ENCODE data around the gene FYB1.

The FYB1 gene

DNA sequence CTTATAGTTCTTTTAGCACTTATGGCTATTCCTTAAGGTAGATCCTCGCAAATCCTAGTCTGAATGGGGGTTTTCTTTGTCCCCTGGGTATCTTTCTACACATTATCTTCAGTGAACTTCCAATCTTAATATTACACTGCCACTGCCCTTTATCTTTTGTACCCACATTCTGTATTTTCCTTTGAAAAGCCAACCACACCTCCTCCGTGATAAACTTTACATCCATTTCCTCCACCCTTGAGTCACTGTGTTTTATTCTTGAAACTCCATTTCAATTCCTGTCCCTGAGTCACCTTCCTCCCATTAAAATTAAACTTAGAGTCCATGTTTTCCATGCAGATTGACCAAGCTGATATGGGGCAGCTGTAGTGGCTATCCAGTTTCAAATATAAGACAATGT lies 102.0 kb downstream of the FYB1 start:
- FAIRE-seq, result no peak

DNA sequence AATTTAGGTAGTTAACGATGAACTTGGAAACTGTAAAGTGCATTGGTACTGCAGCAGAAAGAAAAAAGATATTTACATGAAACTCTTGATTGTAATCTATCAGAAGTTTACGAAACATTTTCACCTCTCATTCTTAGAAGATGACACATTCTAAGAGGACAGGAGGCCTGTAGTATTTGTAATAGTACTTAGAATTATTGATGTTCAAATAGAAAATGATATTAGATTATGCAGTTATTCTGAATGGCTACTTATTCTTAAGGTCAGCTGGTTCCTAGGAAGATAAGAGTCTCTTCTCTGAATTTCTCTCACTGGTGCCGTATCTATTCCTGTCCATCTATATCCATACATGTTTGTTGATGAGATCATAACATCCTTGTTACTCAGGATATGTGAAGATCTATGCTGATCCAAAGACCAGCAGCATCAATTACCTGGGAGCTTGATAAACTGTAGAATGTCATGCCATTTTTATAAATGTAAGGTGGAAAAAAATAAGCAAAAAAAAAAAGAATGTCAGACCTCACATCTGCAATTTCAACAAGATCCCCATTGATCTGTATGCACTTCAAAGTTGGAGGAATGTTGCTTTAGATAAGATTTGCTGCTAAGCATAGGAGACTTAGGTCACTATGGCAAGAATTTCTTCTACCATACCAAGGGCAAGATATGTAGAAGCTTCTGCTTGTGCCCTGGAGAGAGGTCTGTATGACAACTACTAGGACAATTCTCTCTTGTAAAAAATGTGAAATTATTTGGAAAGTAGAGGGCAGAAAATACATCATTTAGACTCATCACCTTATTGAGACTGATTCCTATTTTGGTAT lies 102.8 kb downstream of the FYB1 start:
- no peak for FAIRE-seq

DNA sequence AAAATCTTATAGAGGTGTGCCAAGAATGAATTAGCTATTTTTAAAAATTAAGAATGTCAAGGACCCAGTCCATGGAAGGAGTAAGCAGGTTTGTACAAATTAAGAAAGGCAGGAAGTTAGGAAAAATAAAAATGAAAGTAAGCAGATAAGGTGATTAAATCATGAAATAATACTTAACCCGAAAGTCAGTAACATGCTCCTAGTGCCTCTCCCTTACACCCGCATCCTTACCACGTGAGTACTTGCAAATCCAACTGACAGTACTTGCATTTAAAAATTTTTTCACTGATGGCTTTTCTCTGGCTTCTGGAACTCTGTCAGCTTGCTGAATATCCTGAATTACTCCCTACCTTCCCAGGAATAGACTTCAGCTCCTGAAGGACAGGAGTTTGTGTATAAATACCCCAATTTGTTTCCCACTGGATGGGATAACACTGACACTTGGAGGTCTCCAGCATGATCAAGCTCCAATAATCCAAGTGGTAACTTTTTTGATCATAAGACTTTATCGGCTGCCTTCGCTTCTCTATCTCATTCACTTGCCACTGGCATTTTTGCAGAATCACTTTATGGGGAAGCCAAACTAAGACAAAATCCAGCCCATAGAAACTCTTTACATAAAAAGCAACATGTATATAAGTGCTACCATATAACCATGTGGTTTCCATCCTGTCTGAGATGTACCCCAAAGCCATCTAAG lies 103.6 kb downstream of the FYB1 start:
- no peak for FAIRE-seq

DNA sequence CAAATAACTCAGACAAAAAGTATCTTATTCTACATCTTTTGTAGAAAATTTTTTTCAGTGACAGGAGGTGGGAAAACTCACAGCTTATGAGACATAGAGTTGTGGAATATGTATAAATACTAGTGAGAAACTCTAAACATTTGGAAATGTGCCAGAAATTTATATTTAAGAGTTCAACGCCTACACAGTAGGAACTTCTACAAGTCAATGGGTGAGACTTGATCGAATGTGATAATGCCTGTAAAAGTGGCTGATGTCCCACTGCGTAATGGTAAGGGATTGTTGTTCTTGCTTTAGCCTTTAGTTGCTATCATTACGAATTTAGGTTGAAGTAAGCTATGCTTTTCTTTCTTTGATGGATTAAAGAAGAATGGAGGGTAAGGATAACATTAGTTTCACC lies 105.2 kb downstream of the FYB1 start:
- no peak for FAIRE-seq

DNA sequence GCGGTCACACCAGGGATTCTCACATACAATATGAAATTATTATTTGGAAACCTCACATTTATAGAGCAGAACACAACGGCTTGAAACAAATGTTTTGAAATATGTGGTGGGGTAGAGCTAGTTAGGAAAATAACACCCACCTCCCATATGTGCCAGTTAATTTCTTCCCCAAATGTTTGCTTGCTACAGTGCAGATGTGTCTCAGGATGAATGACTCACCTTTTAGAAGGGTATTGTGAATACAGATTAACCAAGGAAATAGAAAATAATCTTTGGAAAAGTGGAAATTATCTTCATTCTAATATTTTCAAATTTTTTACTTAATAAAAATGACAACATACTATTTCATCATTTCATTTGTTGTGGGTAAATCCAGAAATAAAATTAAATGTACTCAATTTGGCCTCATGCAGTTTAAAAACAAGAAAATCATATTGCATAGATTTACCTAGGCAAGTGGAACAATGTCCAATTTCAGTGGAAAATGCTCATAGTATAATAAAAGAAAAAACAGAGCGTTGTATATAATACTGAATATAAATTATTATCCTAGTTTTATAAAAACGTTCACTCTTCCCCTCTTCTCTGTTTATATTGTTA lies 105.9 kb downstream of the FYB1 start:
- FAIRE-seq, result no peak

DNA sequence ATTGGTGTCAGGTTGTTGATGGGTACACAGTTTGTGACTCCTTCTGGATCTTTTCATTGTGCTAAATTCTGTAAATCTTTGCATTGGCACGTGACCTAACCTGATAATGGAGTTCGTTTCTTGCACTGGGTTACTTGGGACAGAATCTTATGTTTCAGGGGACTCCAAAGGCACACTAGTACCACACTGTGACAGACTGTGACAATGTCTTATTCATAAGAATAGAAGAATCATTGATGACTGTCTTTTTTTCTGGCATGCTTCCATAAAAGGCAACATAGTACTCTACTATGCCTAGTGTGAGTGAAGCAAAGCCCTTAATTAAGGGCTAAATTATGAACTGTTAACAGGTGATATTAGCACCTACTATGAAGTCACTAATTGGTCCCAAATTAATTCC lies 109.8 kb downstream of the FYB1 start:
- FAIRE-seq, result no peak

DNA sequence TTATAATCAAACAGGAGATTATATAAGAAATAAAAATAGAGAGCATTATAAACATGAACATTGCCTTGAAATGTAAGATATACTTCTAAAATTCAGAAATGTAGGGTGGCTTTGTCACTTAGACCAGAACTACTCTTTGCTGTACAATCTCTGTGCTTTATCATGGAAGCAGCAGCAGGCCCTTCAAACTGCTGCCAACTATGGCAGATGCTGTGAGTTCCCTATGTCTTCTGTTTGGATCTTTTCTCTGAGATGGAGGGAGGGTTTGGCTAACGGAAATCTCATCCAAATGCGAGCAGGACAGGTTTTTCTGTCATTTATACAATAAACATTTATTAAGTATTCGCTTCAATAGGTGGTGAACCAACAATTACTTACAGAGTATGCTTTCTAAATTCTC lies 110.4 kb downstream of the FYB1 start:
- FAIRE-seq, result no peak

DNA sequence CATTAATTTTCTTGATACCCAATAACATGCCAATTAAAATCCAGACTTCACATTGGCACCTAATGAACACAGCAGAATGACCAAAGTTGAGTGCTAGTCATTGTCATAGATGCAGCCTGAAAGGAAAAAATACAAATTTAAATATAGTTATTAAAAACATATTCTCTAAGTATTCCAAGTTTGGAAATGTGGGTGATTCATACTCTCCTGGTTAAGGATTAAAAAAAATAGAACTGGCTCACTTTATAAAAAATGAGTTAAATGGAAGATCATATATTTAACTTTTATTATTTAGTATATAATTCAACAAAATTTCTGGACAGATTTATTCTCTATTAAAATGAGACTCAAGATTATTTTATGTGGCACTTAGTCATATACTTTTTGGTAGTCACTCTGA lies 112.0 kb downstream of the FYB1 start:
- FAIRE-seq, result no peak

DNA sequence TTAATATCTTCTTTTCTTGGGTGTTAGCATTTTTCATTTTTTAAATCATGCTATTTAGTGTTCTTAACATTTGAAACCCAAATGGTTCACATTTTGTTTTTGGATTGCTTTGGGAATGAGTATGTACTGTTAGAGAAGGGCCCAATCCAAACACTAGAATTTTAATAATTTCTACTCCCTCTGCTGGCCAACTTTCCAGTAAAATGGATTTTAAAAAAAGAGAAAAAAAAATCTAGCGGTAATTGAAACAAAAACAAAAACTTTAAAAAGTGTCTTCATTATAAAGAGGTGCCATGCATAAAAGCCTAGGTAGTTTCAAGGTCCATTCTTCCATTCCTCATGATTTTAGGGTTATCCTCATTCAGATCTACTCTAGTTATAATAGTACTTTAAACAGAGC lies 113.0 kb downstream of the FYB1 start:
- no peak for FAIRE-seq

DNA sequence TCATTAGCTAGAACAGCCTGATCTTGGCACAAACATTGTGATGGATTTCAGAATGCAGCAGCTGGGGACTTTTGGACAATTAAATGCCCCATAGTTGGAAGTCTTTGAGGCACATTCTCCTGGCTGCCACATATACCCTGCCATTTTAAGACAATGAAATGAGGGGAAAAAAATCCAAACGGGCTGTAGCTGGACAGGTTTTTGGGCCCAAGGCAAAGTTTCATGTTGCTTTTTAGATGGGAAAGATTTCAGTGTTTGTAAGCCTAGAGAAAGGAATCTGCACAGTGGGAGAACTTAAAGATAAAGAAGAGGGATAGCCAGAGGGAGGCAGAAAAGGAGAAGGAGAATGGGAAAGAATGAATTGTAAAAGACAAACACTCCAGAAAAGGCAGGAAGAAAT lies 115.1 kb downstream of the FYB1 start:
- no peak for FAIRE-seq

DNA sequence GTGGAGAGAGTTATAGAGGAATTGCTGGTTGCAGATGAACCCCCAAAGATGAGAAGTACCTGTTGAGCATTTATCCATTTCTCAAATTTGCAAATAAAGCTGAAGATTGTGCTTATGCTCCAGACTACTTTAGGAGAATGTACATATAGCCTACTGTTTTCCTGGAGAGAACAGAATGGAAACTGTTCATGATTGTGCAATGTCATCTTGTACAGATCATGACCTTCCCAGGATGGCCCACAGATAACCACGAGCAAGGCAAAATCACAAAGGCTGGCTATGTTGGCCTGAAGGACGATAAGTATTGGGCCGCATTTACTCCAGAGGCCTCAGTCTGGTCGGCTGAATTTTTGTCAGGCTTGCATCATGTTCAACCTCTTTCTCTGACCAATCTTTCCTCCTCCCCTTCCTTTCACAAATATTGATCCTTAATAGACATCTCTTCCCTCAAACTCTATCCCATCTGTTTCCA lies 116.6 kb downstream of the FYB1 start:
- no peak for FAIRE-seq

DNA sequence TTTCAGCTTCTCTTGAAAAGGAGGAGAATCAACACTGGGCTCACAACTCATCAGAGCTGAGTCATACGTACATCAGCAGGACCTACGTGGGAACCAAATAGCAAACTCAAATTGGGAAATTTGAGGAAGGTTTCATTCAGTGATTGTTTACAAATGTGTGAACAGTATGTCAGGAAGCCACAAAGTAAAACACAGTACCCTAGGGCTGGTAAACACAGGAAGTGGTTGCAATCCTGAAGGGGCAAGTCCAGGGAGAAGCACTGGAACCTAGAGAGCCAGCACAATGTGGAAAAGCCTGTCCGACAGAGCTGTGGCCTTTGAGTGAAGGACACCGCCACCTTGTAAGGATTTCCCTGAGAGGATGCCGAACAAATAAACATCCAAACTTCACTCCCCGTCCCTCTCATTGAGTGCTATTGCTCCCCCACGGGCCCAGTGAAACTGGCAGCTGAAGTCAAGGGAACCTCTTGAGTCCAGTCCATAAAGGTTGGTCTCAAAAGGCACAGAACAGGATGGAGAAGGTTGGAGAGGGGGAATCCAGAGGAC lies 118.4 kb downstream of the FYB1 start:
- no peak for FAIRE-seq

DNA sequence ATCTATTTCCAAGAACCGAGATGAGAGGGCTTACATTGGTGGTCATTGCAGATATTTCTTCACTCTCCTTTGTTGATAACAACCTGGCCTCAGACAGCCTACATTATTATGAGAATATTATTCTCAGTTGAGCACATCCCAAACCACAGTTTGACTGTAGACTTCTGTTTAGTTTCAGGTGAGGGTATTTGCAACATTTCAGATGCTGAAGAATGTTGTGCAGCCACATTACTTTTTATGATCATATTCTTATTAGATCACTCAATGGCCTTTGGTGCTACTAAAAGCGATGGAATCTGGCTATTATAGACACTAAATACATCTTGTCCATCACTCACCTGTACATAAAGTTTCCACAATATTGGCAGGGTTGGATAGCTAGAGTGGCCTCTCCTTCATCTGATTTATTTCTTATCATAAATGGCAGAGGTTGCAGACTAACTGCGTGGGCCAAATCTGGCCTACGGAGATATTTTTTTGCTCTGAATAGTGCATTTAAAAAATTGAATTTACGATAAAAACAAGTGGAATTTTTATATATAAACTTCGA lies 119.0 kb downstream of the FYB1 start:
- FAIRE-seq, result no peak

DNA sequence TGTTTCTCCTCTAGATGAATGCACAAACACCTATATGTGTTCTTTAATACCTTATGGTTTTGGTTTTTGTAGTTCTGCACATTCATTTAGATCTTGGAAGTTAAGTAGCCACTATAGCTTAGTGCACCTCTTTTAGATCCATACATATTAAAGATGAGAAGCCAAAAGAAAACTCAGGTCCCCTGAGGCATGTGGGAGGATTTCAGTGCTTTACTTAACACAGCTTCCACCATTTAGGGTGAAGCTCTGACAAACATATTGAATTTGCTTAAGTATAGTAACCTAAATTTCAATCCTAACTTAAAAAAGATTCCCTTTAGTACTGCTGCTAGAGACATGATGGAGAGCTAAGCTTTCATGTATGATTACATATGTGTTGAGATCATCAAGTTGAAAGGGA lies 119.5 kb downstream of the FYB1 start:
- no peak for FAIRE-seq

DNA sequence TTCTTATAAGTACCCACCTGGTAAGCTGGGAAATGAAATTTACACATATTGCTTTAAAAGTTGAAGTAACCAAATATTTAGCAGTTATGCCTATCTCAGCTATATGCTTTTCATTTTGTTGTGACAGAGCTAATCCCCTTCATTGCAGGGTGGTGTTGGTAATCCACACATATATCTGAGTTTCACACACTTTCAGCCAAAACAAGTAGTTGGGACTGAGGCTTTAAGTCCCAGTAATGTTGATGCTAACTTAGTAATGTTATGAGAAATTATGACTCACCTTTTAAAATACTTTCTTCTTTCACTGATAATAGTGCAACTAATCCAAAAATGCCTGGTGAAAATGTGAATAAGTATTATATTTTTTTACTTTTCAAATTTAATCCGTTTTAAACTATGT lies 126.0 kb downstream of the FYB1 start:
- no peak for FAIRE-seq

DNA sequence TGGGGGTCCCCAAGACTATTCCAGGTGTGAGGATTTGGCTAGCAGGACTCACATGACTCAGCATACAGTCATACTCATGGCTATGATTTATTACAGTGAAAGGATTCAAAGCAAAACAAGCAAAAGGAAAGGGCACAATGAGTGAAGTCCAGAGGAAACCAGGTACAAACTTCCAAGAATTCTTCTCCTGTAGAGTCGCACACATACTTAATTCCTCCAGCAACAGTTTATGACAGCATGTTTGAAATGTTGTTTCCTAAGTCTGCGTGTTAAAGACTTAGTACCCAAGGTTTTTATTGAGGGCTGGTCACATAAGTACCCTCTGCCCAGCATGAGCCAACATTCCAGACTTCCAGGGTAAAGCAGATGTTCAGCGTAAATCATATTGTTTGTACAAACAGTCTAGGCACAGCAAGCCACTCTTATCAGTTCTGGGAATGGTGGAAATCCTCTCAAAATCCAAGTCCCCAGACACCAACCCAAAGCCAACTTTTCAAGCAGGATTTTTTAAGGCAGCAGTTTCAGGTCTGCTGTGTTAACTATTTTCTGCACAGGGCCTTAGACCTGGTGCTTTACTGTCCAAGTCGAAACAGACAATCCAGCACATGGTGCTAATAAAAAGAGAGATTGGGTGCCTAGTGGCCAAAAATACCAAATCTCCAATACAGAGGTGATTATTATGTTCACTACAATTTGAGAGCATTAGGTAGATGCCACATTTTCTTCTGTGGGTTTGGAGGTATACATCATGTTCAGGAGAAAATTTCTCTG lies 126.6 kb downstream of the FYB1 start:
- no peak for FAIRE-seq

DNA sequence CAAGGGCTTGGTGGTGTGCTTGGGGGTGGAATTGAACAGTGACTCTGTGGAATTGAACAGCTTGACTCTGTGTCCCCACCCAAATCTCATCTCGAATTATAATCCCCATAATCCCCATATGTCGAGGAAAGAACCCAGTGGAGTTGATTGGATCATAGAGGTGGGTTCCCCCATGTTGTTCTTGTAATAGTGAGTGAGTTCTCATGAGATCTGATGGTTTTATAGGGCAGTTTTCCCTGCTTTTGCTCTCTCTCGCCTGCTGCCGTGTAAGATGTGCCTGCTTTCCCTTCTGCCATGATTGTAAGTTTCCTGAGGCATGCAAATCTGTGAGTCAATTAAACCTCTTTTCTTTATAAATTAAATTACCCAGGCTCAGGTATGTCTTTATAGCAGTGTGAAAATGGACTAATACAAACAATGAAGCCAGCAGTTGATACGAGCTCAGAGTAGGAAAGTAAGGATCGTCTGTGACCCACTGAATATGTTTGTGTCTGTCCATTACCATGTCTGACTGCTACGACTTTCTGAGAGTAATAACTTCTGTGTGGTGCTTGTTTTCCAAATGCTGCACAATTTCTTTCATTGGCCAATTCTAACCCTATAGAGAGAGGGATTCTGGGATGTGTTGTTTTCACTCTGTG lies 127.3 kb downstream of the FYB1 start:
- FAIRE-seq, result no peak

DNA sequence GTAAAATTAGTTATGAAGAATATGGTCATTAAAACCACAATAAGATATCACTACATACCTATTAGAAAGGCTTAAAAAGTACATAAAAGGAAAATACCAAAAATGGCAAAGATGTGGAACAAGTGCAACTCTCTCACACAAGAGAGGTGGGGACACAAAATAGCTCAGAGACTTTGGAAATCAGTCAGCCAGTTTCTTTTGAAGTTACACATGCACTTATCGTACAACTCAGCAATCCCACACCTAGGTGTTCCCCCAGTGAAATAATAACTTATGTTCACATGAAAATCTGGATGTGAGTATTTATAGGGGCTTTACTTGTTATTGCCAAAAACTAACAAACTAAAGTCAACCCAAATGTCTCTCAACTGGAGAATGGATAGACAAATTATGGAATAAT lies 135.4 kb downstream of the FYB1 start:
- no peak for FAIRE-seq

DNA sequence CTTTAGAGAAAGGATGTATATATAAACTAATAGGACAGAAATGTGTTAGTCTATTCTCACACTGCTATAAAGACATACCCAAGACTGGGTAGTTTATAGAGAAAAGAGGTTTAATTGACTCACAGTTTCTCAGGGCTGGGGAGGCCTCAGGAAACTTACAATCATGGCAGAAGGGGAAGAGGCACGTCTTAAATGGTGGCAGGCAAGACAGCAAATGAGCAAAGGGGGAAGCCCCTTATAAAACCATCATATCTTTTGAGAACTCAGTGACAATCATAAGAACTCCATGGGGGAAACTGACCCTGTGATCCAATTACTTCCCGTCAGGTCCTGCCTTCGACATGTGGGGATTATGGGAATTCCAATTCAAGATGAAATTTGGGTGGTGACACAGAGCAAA lies 136.4 kb downstream of the FYB1 start:
- FAIRE-seq, result no peak

DNA sequence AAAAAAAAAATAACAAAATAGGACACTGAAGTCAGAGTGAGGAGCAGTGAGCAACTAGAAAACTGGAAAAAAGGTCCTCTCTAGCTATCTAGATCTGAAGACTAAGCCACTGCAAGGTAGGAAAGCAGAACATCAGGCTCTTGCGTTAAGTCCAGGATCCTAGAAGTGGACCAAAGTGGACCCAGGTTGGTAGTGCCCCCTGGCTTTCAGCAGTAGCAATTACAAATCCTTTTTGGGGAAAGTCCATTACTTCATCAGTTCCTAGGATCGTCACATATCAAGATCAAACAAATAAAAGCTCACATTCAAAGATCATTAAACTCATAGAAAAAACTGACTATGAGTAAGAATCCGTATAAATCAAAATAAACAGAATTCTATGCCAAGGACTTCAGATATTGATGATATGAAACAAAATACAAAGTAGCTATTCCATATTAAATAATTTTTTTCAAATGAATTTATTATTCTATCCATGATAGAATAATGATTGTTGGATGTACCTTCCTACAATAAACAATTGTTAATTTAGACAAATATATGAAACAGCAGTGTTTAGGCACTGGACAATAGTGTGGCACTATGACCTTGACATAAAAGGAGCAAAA lies 138.7 kb downstream of the FYB1 start:
- FAIRE-seq, result peak; percentile 78

DNA sequence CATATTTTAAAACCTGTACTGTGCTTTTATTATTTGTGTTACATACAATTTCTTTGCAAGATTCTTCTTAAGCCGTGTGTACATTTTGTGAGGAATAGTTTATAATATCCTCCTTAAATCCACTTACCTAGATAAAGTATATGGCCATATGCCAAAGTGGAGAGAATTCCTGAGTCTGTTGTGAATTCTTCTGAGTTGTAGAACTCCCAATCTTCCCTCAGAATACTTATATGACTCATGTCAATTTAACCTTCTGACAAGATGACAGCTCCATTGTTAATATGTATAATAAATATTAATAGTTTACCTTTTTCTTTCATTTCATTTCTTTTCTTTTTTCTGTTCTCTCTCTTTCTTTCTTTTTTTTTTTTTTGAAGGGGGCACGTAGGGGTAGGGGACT lies 139.2 kb downstream of the FYB1 start:
- FAIRE-seq, result no peak

DNA sequence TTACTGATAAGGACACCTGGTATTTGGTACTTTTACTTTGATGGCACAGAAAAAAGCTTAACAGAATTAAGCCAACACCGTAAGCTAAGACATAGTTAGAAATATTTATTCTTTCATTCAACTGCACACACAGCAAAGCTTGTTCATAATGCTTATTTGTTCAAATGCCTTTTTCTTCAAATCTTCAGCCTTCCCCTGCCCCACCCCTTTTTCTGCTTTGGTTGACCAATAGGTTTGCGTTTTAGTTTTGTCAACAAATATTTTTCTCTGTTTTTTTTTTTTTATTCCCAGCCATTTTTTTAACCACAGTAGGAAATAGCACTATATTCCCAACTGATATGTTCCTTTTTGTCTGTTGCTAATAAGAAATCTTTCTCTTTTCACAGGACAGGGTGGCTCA lies 140.2 kb downstream of the FYB1 start:
- no peak for FAIRE-seq

Data from colon (tissue), 2 donors.